Measurements from ENCODE around the gene WNT1. TPM values are rescaled to one million over a fixed set of nuclear protein-coding genes. Genes with fewer than 3 reads are reported as not detected.

The WNT1 gene
- total RNA-seq, 1 donor from 2014 or later, result not detected

- peak; percentile 67 for DNase-seq
Measured at GRCh38 chr12:49000346-49000745, 22.2 kb downstream of the WNT1 start.

DNA sequence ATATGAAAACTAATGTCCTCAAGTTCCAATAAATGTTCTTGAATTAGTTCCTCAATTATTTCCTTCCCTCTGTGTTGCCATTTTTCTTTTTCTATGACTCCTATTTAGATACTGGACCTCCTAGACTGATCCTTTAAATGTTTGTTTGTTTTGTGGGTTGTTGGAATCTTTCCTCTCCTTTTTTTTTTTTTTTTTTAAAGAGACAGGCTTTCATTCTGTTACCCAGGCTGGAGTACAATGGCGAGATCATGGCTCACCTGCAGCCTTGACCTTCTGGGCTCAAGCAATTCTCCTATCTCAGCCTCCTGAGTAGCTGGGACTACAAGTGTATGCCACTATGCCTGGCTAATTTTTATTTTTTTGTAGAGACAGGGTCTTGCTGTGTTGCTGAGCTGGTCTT is 30.8 kb downstream of the WNT1 start:
- no peak for DNase-seq

- no peak for DNase-seq
Measured at GRCh38 chr12:49010092-49010668, 32.1 kb downstream of the WNT1 start.

- no peak for DNase-seq
Measured at GRCh38 chr12:49012739-49013138, 34.6 kb downstream of the WNT1 start.

- DNase-seq, result no peak
Measured at GRCh38 chr12:49013428-49013827, 35.3 kb downstream of the WNT1 start.

GRCh38 chr12:49014547-49014946 is 36.4 kb downstream of the WNT1 start:
- no peak for DNase-seq

- DNase-seq, result no peak
Measured at GRCh38 chr12:49015196-49015595, 37.1 kb downstream of the WNT1 start.

- no peak for DNase-seq
Measured at GRCh38 chr12:49017891-49018260, 39.8 kb downstream of the WNT1 start.

DNA sequence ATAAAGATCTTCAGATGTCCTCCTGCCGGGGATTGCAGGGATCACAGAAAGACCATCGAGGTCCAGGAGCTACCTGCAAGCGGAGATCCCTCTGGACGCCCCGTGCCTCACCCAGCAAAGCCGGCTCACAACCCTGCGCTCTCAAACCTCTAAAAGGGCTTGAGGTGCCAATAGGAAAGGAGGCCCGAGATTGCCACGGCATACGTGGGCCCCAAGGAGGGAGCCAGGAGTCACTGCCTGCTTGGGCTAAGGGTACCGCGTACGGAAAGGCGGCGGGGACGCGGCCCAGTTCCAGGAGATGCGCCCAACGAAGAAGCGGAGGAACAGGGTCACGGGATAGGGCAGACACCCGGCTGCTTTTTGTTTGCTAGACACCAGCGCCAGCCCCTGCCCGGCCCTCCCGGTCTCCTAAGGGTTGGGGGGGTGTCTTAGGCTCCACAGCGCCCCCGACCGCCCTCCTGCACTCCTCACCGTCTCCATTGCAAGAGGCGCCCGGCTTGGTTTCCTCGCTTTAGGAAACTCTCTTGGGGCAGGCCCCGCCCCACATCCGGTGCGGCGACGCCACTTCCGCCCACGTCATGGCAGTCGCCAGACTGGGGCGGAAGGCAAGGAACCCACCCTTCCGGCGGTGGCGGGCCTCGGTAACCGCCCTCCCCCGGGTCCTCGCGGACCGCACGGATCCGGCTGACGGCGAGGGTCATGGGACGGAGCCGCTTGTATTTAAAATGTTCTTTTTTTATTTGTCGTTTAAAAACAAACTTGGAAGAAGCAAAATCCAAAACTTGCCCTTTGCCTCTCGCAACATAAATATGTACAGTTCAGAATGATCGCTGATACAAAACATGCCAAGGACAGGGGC is 40.4 kb downstream of the WNT1 start, which contains the start of gene PRKAG1:
Gene PRKAG1, minus strand, starts transcription at position 516 of the 859 bp plus-strand sequence. Its CDS starts 36 bp downstream, at position 480.
- DNase-seq, result peak; percentile 93

DNA sequence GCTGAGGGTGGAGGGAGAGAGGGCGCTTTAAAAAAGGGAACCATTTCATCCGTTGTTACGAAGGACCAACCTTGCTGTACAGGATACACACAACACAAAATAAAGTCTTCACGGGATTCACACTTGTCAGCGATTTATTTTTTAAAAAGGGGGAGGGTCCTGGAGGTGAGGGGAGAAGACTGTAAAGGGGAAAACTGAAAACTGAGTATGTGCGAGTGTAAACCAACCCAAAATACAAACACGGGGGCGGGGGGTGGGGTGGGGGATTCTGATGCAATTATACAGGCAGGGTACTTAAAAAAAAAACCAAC is 41.0 kb downstream of the WNT1 start:
- DNase-seq, result no peak

GRCh38 chr12:49019443-49020324 is 41.6 kb downstream of the WNT1 start:
- DNase-seq, result no peak

DNA sequence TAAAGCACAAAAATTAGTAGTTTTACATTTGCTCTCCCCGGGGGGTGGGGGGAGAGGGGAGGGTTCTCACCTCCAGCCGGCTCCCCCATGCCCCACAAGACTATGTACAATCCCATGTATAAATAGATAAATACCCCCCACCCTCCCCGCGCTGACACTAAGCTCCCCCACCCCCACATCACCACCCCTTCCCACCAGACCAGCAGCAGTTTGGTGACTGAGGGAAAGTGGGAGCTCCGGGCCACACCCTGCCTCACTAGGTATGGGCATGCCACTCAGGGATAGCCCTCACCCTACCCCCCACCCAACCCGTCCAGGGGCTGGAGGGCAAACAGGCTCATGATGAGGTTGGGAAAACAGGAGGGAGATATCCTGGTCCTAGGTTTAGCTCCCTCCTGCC is 42.3 kb downstream of the WNT1 start:
- DNase-seq, result no peak

DNA sequence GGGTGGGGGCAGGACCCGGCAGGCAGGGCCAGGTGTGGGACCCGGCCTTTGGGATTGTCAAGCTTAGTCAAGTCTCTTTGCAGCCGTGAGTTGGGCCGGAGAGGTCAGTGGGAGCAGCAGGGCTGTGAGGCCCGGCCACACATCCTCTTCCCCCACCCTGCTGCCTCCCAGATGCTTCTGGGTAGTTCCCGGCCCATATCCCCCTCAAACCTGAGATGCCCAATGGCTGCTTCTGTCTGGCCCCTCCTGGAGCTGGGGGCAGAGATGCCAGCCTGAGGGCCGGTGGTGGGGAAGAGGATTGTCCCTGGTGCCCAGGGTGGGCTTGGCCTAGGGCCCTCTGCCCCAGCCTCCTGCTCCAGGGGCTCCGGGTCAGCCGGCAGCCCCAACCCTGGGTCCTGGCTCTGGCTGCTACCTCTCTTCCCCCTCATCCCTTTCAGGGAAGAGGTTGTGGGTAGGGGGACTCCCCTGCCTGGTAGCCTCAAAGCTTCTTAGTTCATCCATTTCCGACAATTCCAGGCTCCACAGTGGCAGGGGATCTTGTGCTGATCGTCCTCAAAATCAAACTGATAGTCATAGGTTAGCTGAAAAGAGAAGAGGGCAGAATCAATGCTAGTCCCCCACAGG is 43.3 kb downstream of the WNT1 start:
- DNase-seq, result no peak

GRCh38 chr12:49022558-49023178 is 44.5 kb downstream of the WNT1 start:
- DNase-seq, result no peak

DNA sequence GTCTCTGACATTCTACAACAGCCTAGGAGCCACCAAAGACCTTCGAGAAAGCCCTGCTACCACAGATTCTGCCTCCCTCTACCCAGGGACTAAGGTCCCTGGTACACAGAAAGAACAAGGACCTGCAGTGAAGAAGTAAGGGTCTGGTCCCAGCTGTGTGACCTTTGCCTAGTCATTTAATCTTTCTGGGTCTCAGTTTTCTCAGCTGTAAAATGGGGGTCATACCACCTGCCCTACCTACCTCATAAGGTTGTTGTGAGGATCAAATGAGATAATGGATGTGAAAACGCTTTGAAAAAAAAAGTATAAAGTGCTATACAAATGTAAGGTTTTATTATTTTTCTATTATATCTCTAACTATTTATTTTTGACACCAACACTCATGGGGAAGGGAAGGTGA is 45.7 kb downstream of the WNT1 start:
- no peak for DNase-seq

DNA sequence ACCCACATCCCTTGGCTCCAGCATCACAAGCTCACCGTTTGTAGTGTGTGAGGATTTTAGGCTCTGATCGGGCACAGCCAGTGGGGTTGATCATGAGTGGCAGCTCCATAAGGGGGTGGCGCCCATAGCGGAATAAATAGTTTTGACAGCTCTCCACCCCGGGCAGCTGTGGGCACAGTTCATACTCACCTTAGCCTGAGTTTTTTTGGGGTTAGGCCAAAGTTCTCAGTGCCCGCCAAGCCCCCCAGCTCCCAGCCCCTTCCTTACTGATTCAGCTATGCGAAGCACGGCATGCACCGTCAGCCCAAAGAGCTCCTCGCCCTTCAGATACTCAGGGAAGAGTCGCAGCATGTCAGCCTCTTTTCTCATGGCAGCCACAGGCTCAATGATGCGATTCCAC is 46.4 kb downstream of the WNT1 start:
- DNase-seq, result no peak

GRCh38 chr12:49025463-49025862 is 47.3 kb downstream of the WNT1 start:
- no peak for DNase-seq

- no peak for DNase-seq
Measured at GRCh38 chr12:49026101-49026500, 48.0 kb downstream of the WNT1 start.

- no peak for DNase-seq
Measured at GRCh38 chr12:49026678-49027480, 48.8 kb downstream of the WNT1 start.

DNA sequence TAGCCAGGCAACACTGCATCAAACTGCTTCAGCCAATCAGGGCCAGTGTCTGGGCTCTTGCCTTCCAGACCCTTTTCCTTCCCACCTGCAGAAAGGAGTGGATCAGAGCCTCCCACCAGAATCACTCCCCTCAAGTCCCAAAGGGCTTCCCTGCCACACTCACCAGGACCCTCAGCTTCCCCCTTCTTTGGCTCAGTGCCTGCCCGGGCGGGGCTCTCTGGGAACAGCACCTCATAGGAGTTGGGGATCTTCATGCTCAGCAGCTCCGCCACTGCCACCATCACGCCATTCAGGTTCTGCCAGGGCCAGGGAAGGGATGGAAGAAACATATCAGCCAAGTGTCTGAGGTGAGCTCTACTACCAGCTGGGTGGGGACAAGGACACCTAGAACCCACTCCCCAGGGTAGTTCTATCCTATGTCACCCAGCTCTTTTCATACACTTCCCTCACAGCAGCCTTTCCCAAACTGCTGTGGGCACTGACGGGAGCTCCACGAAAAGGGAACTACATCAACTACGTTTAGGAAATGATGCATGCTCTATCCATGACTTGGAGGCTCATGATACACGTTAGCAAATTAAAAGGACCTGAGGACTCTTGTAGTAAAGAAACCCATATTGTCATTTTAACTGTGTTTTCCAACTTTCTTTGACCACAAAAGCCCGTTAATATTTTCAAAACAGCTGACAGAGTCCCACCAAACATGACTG is 49.9 kb downstream of the WNT1 start:
- no peak for DNase-seq
